ENCODE data around the gene STKLD1. TPM values are rescaled to one million over a fixed set of nuclear protein-coding genes. Genes with fewer than 3 reads are reported as not detected.

Gene STKLD1
- total and polyA plus RNA-seq, 9 of the 15 experiments (the other 6 are each of a cell fraction or from before 2014, with no cell fraction given): 0.10 to 0.65 (median 0.33) TPM; not detected in 2

GRCh38 chr9:133437753-133438531, 61.8 kb downstream of the STKLD1 start (continued):
- TF ChIP-seq STAG1 (CRISPR knock-in tag; IDR thresholded peaks at IDR 0.05; ENCODE audit: borderline replicate concordance): peak; percentile 15; the same call in 1 of the 2 replicates
- peak in 1 of 2 experiments; percentile 65; a peak in 2 of 4 replicates for TF ChIP-seq RAD21 (CRISPR knock-in tag; conservative IDR thresholded peaks at IDR 0.05 in 1 of 2, IDR thresholded peaks at IDR 0.05 in 1 of 2)
- TF ChIP-seq CTBP1 (IDR thresholded peaks at IDR 0.05; ENCODE audit: borderline replicate concordance): no peak
- TF ChIP-seq CBX5 (IDR thresholded peaks at IDR 0.05; ENCODE audit: borderline replicate concordance, low read depth): no peak
- peak; percentile 59; the same call in 1 of the 2 replicates for TF ChIP-seq ZNF121 (CRISPR knock-in tag; conservative IDR thresholded peaks at IDR 0.05)
- TF ChIP-seq NONO (IDR thresholded peaks at IDR 0.05; ENCODE audit: low read depth in 2 of 2, low read length in 1 of 2): no peak
- peak; percentile 57 to 66 (median 57) for TF ChIP-seq CTCF (IDR thresholded peaks at IDR 0.05 in 2 of 3, conservative IDR thresholded peaks at IDR 0.05 in 1 of 3; ENCODE audit: insufficient read depth in 2 of 3, low read depth in 1 of 3, low read length in 3 of 3)
- TF ChIP-seq HMG20B (CRISPR knock-in tag; IDR thresholded peaks at IDR 0.05): no peak

Data from K562 (cell line).